Measurements from ENCODE around the gene NSG2.

DNA sequence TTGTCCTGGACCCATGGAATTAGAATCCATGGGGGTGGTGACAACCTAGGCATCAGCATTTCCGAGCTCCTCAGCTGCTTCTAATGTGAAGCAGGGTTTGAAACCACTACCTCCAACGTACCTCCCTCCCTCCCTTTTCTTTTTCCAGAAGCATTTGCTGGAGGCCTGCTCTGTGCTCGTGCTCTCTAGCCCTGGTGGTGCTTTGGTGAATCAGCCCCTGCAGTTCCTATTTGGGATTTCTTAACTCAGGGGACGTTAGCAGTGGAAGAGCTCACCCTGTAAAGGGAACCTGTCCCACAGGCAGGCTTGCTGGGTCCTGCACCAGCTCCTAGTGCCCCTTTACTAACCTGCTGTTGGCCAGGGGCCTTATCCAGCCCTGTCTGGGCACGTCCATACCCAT, 55.0 kb downstream of the NSG2 start:
- TF ChIP-seq EP300 (IDR thresholded peaks at IDR 0.05): no peak
- TF ChIP-seq, protein P1, sequence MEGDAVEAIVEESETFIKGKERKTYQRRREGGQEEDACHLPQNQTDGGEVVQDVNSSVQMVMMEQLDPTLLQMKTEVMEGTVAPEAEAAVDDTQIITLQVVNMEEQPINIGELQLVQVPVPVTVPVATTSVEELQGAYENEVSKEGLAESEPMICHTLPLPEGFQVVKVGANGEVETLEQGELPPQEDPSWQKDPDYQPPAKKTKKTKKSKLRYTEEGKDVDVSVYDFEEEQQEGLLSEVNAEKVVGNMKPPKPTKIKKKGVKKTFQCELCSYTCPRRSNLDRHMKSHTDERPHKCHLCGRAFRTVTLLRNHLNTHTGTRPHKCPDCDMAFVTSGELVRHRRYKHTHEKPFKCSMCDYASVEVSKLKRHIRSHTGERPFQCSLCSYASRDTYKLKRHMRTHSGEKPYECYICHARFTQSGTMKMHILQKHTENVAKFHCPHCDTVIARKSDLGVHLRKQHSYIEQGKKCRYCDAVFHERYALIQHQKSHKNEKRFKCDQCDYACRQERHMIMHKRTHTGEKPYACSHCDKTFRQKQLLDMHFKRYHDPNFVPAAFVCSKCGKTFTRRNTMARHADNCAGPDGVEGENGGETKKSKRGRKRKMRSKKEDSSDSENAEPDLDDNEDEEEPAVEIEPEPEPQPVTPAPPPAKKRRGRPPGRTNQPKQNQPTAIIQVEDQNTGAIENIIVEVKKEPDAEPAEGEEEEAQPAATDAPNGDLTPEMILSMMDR (IDR thresholded peaks at IDR 0.05): no peak
- no peak for TF ChIP-seq POLR2A (IDR thresholded peaks at IDR 0.05)
- TF ChIP-seq POLR2AphosphoS5 (IDR thresholded peaks at IDR 0.05): no peak

Data from stomach (tissue), 4 donors.